ENCODE results near the gene ZNF747. TPM values are rescaled to one million over a fixed set of nuclear protein-coding genes. Genes with fewer than 3 reads are reported as not detected.
A peak's percentile ranks its signal among the peaks of the same experiment; 100 is the strongest.

ZNF747 gene
- total RNA-seq, 3 donors from 2014 or later: 9.2 to 13.8 (median 10.5) TPM

GRCh38 chr16:30518552-30518951 is 16.1 kb downstream of the ZNF747 start:
- ATAC-seq (no peak), DNase-seq (no peak)
- no peak for TF ChIP-seq CTCF (IDR thresholded peaks at IDR 0.05)
- no peak overlapping the region for H3K4me3 ChIP-seq
- H3K4me1 ChIP-seq (ENCODE audit: low read depth): no peaks in the 10 kb centered on the region
- H3K9me3 ChIP-seq: no peaks in the 10 kb centered on the region
- H3K36me3 ChIP-seq (ENCODE audit: low read depth): no peaks in the 10 kb centered on the region
- intact Hi-C loops (cut with DNase I, micrococcal nuclease): no loop called here

GRCh38 chr16:30515275-30515674 is 19.4 kb downstream of the ZNF747 start:
- intact Hi-C loops (cut with DNase I, micrococcal nuclease): no loop called here
- no peaks in the 10 kb centered on the region for H3K36me3 ChIP-seq (ENCODE audit: low read depth)
- DNase-seq: no peak
- TF ChIP-seq CTCF (IDR thresholded peaks at IDR 0.05): no peak
- ATAC-seq: no peak
- no peaks in the 10 kb centered on the region for H3K4me1 ChIP-seq (ENCODE audit: low read depth)
- H3K9me3 ChIP-seq: no peaks in the 10 kb centered on the region
- no peak overlapping the region for H3K4me3 ChIP-seq

DNA sequence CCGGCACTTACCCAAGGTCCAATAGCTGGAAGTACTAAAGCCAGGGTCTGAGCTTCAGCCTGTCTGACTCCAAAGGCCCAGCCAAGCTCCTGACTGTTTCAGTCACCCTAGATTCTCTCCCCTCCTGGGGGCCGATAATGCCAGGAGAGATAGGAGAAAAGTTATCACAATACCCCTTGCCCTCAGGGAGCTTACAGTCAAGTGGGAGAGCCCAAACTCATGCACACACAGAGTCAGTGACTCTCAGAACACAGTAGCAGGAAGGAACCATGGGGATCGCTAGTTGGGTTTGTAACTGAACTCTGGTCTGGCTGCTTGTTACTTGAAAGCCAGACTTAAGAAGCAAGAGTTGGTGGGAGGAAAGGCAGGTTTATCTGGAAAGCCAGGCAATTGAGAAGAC is 23.1 kb downstream of the ZNF747 start:
- no peak for DNase-seq
- H3K36me3 ChIP-seq (ENCODE audit: low read depth): no peaks in the 10 kb centered on the region
- TF ChIP-seq CTCF (IDR thresholded peaks at IDR 0.05): no peak
- intact Hi-C loops (cut with DNase I, micrococcal nuclease): no loop called here
- no peaks in the 10 kb centered on the region for H3K9me3 ChIP-seq
- no peak overlapping the region for H3K4me3 ChIP-seq
- no peaks in the 10 kb centered on the region for H3K4me1 ChIP-seq (ENCODE audit: low read depth)
- no peak for ATAC-seq

DNA sequence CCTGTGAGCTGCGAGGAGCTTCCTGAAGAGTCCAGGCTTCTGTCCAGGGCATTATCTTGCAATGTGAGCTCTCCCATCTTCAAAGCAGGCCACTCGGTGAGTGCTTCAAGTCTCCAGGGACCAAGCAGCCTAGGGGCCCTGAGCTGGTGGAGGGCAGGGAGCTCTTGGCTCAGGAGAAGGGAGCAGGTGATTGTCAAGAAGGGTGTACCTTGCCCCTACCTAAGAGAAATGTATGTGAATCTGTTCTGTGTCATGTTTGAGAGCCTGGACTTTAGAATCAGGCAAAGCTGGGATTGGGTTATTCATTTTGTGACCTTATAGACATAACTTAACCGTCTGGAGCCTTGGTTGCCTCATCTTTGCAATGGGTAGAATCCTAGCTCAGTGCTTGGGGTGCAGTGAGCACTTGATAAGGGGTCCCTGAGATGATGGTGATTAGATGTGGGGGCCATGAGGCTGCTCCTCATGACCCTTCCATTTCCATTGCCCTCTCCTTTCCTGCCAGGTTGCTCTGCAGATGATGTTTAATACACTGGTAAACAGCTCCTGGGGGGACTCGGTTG is 24.2 kb downstream of the ZNF747 start:
- H3K36me3 ChIP-seq (ENCODE audit: low read depth): no peaks in the 10 kb centered on the region

GRCh38 chr16:30509081-30509765 is 25.4 kb downstream of the ZNF747 start:
- no peak for TF ChIP-seq CTCF (IDR thresholded peaks at IDR 0.05)
- Histone ChIP-seq H3K4me3 (no peak overlapping the region), H3K4me1 (ENCODE audit: low read depth) (no peaks in the 10 kb centered on the region), H3K36me3 (ENCODE audit: low read depth) (no peaks in the 10 kb centered on the region), H3K9me3 (no peaks in the 10 kb centered on the region)
- ATAC-seq: peak; percentile 73
- intact Hi-C loops (cut with DNase I, micrococcal nuclease): no loop called here
- DNase-seq: no peak

More for the DNA sequence above, 24.2 kb downstream of the ZNF747 start:
- TF ChIP-seq CTCF (IDR thresholded peaks at IDR 0.05): no peak
- ATAC-seq: peak; percentile 69
- Histone ChIP-seq H3K4me3 (no peak overlapping the region), H3K9me3 (no peaks in the 10 kb centered on the region), H3K4me1 (ENCODE audit: low read depth) (no peaks in the 10 kb centered on the region)
- DNase-seq: no peak
- intact Hi-C loops (cut with DNase I, micrococcal nuclease): no loop called here
